ENCODE data around the gene CCDC57.
"Not testable (repeated sequence)": the region's sequence is repeated elsewhere in the genome, so short reads cannot be mapped to it uniquely, and the experiment has no call there.

The CCDC57 gene

DNA sequence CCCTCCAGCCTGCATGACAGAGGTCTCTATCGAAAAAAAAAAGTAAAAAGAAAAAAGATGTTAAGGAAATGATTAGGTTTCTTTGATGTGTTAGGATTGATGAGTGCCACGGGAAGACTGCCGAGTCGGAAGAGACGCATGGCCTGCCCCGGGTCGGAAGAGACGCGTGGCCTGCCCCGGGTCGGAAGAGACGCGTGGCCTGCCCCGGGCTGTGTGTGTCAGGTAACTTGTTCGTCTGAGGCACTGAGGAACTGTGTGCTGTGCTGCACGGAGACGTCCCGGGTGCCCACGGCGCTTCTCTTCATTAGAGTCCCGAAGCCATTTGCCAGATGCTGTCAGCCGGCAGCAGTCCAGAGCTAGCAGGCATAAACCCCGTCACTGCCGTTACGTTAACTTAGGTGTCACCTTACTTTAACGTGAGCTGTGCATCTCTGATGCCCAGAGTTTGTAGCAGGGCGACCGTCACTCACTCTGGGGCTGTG is 74.1 kb downstream of the CCDC57 start:
- FAIRE-seq (no peak), DNase-seq (ENCODE audit: insufficient read length, low spot score) (no peak)

- DNase-seq (ENCODE audit: insufficient read length, low spot score) (no peak), FAIRE-seq (no peak)
These were observed 78.5 kb downstream of the CCDC57 start for GRCh38 chr17:82134101-82134500.

- not testable (repeated sequence) for DNase-seq (ENCODE audit: insufficient read length, low spot score); FAIRE-seq
These were observed 79.3 kb downstream of the CCDC57 start for GRCh38 chr17:82133166-82133953.

- FAIRE-seq = no peak
- DNase-seq (ENCODE audit: insufficient read length, low spot score) = no peak
These were observed 83.5 kb downstream of the CCDC57 start for GRCh38 chr17:82129095-82129494.

- FAIRE-seq (no peak), DNase-seq (ENCODE audit: insufficient read length, low spot score) (no peak)
These were observed 84.4 kb downstream of the CCDC57 start for GRCh38 chr17:82128287-82128686.

DNA sequence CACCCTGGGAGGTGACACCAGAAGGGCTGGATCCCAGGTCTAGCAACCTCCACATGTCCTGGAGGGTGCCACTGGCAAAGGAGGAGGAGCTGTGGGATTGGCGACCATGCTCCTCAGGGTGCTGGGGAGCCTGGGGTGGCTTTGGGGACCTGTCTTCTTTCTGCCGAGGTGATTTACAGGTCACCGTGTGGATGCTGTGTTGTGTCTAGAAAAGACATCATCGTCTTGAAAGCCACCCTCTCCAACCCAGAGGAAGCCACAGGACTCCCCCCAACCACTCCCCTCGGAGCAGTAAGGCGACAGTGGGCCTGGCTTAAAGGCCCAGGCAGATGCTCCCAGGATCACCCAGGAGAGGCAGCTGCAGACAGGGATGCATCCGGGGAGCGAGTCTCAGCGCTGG is 84.9 kb downstream of the CCDC57 start:
- DNase-seq (ENCODE audit: insufficient read length, low spot score) (no peak), FAIRE-seq (no peak)

GRCh38 chr17:82127315-82127595 is 85.4 kb downstream of the CCDC57 start:
- no peak for DNase-seq (ENCODE audit: insufficient read length, low spot score)
- no peak for FAIRE-seq

- DNase-seq (ENCODE audit: insufficient read length, low spot score) = no peak
- no peak for FAIRE-seq
These were observed 85.9 kb downstream of the CCDC57 start for GRCh38 chr17:82126556-82127314.

GRCh38 chr17:82124101-82124500 is 88.5 kb downstream of the CCDC57 start:
- no peak for FAIRE-seq
- no peak for DNase-seq (ENCODE audit: insufficient read length, low spot score)

DNA sequence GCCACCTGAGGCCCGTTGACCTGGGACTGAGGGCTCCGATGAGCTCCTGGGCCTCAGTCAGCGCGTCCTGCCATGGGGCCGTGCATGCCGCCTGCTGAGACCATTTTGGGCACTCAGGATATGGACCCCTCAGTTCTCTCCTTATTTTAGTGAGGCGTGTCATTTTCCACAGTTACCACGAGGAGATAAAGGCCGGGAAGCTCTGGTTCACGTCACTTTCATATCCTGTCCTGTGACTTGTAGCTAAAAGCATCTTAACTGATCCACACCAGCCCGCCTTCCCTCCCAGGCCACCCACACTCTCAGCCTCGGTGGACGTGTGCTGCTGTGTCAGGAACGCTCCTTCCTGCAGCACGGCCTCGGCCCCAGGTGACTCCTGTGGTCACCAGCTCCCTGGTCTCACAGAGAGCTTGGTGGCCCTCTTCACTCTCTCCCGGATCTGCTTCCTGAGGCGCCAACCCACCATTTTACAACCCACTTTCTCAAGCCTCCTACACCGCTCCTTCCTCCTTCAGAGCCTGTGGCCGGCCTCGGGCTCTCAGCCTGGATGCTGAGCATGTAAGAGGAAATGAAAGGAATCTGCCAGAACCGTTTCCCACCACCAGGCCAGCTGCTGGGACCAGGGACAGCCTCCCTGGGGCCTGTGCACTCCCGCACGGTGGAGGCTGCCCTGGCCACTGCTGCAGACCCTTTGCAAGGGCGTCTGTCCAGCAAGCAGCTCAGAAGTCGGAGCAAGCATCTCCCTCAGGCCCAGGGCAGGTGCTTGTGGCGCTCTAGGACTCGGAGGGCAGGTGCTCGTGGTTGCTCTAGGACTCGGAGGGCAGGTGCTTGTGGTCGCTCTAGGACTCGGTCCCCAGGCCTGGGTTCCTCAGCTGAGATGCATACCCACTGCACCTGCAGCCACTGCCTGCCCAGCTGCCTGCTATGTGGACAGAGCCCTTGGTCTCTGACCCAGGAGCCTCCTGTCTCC is 90.7 kb downstream of the CCDC57 start:
- FAIRE-seq = no peak
- DNase-seq (ENCODE audit: insufficient read length, low spot score) = no peak

- FAIRE-seq = no peak
These were observed 91.4 kb downstream of the CCDC57 start for GRCh38 chr17:82121246-82121645.

DNA sequence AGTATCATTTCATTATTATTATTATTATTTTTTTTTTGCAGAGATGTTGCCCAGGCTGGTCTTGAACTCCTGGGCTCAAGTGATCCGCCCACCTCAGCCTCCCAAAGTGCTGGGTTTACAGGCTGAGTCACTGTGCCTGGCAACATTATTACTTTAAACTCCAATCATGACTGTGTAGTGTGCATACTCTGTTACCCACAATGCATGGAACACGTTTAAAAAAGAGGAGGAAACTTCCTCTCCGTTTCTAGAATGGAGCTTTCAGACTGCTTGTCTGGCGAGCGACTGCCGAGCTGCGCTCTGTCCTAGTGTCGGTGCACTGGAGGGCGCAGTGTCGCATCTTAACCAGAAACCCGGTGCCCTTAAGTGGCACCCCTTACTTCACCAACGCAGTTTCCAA is 92.5 kb downstream of the CCDC57 start:
- FAIRE-seq = no peak
- no peak for DNase-seq (ENCODE audit: insufficient read length, low spot score)

More at GRCh38 chr17:82121246-82121645, 91.4 kb downstream of the CCDC57 start:
- DNase-seq (ENCODE audit: insufficient read length, low spot score) = no peak

DNA sequence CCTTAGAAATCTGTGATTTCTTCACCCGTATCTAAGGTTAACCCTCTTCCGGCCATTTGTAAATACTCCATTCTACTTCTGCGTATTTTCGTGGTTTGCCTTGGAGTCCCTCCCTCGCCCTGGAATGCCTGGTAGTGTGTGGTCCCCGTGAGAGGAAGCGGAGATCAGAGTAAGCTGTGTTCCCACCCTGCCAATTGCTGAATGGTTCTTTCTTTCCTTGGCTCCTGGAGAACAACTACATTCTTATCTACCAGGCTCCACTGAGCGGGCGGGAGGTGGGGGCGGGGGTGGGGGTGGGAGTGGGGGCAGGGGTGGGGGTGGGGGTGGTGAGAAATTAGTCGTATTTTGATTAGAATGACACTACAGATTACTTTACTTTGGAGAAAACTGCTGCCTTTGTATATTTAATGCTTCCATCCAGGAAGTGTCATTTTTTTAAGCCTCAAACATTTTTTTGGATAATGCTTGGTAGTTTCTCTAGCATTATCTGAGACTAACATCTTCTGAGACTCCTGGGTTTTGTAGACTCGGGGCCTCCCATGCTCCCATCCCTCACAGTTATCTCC is 93.7 kb downstream of the CCDC57 start:
- DNase-seq (ENCODE audit: insufficient read length, low spot score) (no peak), FAIRE-seq (no peak)

GRCh38 chr17:82118168-82118814 is 94.4 kb downstream of the CCDC57 start:
- FAIRE-seq (no peak), DNase-seq (ENCODE audit: insufficient read length, low spot score) (no peak)

- DNase-seq (ENCODE audit: insufficient read length, low spot score) (no peak), FAIRE-seq (no peak)
These were observed 95.2 kb downstream of the CCDC57 start for GRCh38 chr17:82117139-82118090.

DNA sequence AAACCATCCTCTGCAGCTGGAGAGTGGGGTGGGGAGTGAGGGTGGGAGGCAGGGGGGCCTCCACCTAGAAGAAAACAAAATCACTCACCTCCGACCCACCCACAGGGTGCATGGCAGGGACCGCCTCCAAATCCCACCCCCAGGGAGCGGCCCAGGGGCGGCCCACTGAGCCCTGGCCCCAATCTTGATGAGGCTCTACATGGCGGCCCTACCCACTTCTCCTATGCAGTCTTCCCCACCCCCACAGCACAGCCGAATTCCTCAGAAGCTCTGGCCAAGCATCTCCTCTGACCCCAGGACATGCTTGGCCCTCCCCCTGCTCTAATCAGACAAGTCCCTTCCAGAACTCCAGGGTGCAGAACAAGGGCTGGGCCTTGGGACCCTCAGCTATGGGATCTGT is 96.4 kb downstream of the CCDC57 start:
- DNase-seq (ENCODE audit: insufficient read length, low spot score) (no peak), FAIRE-seq (no peak)

DNA sequence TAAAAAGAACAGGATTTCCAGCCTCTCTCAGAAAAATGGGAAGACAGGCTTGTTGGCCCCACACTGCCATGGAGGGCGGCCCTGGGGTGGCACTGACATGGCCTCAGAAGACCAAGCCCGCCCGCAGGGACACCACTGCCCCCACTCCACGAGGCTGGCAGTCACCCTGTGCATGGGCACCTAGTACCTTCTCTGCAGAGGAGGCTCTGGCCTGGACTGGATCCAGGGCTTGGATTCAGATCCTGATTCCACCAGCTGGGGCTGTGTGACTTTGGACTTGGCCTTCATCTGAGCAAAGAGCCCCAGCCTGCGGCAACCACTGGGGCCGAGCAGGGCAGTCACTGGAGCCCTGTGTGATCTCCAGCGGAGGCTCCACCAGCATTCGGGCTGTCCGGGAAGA is 97.8 kb downstream of the CCDC57 start:
- no peak for FAIRE-seq
- DNase-seq (ENCODE audit: insufficient read length, low spot score) = no peak

- no peak for FAIRE-seq
- DNase-seq (ENCODE audit: insufficient read length, low spot score) = no peak
These were observed 98.2 kb downstream of the CCDC57 start for GRCh38 chr17:82114447-82114846.

DNA sequence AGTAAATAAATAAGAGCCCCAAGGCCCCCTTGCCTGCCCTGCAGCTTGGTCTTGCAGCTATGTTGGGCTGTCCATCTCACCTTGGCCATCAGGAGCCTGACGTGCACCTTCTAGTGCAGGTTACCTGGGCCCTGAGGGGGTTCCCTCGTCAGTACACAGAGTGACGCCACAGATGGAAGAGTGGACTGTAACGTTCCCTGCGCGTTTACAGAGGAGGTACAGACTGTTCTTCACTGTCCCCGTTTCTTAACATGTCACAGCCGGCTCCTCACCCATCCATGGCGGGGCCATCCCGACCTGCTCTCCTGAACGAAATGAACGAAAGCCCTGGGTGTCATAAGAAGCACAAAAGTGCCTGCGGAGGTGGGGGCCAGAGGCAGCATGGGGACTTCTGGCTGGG is 98.7 kb downstream of the CCDC57 start:
- FAIRE-seq = no peak
- DNase-seq (ENCODE audit: insufficient read length, low spot score) = no peak

Measured in HTR-8/SVneo (cell line).